Bone marrow (tissue), 2 donors: ENCODE measurements around the gene CCDC169.

ENCODE experiments used
- DNase-seq, 2 donors: peaks; one replicate each; lab custom pipeline; 2025; lab: John Stamatoyannopoulos, UW

The CCDC169 gene

DNA sequence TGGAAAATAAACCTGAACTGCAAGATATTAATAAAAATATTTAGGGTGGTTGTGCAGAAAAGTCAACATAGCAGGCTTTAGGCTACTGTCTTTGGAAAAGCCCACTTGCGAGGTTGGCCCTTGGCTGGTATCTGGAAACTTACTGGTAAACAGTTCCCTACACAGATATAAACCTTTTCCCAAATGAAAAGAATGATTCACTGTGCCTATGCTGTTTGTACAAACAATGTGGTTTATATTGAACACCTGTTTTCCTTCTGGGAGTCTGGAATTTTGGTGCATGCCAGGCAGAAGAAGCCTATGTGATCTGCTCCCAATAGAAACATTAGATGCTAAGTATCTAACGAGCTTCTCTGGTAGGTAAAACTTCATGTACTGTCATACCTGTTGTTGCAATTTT is 53.5 kb downstream of the CCDC169 start:
- DNase-seq = no peak

DNA sequence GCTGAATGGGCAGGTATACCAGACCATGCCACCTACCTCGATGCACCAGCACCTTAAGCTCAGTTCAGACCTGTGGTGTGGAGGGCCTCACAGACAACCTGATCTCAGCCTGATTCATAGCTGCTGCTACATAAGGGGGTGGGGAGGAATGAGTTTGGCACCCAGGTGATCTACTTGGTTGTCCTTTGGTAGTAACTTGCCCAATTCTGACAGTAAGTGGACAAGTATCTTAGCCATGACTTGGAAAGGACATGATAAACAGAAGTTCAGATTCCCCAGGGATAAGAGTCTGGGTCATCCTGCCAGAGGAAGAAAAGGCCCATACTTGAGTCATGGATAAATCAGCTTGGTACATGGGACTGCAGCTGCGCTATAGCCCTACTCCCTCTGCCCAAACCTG is 54.9 kb downstream of the CCDC169 start:
- no peak for DNase-seq

DNA sequence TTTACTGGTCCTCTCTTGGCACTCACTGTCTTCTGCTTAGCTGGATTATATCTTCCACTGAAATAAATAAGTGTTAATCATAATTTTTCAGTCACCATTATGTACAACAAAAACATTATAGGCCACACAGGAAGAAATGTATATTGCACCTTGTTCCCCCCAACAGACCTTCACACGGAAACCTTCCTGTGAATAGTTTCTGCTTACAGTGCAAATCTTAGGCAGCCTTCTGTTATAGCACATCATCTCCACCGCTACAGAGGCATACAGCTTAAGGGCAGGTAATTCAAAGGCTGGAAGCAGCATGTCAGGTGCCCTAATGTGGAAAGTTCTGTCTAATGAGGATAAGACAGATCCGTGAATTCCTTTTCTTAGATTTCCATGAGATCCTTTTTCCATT is 66.4 kb downstream of the CCDC169 start:
- DNase-seq = no peak

DNA sequence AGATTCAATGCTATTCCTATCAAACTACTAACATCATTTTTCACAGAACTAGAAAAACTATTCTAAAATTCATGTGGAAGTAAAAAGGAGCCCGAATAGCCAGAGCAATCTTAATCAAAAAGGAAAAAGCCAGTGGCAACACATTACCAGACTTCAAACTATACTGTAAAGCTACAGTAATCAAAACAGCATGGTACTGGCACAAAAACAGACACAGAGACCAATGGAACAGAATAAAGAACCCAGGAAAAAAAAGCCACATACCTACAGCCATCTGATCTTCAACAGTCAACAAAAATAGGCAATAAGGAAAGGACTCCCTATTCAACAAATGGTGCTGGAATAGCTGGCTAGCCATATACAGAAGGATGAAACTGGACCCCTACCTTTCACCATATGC is 72.9 kb downstream of the CCDC169 start:
- no peak for DNase-seq

DNA sequence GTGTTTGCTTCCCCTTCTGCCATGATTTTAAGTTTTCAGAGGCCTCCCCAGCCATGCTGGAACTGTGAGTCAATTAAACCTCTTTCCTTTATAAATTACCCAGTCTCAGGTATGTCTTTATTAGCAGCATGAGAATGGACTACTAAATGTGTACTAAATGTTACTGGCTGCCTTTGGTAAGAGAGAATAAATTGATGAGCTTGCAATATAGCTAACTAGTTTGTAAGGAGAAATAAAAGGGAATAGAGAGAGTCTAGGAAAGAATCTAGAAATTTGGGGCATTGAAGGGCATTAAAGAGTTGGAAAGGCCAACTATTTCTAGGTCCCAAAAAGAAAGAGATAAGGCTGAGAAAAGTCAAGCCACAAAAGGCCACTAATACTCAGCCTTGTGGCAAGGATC is 77.7 kb downstream of the CCDC169 start:
- no peak for DNase-seq

DNA sequence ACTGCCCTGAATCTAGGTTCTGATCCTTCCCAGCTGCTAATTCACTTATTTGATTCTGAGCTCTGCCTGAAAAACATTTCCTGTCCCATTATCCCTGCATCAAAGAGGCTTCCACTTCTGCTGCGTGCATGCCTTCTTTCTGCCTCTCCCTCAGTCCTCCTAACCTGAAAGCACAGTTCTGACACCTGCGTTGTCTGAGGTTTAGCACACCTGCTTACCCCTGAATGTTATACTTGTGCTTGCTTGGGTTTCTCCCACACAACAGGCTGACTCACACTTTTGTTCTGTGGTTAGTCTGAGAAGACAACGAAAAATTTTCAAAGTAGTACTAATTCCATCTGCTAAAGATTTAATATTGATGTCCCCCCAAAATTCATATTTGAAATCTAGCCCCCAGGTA is 80.2 kb downstream of the CCDC169 start:
- DNase-seq = no peak

DNA sequence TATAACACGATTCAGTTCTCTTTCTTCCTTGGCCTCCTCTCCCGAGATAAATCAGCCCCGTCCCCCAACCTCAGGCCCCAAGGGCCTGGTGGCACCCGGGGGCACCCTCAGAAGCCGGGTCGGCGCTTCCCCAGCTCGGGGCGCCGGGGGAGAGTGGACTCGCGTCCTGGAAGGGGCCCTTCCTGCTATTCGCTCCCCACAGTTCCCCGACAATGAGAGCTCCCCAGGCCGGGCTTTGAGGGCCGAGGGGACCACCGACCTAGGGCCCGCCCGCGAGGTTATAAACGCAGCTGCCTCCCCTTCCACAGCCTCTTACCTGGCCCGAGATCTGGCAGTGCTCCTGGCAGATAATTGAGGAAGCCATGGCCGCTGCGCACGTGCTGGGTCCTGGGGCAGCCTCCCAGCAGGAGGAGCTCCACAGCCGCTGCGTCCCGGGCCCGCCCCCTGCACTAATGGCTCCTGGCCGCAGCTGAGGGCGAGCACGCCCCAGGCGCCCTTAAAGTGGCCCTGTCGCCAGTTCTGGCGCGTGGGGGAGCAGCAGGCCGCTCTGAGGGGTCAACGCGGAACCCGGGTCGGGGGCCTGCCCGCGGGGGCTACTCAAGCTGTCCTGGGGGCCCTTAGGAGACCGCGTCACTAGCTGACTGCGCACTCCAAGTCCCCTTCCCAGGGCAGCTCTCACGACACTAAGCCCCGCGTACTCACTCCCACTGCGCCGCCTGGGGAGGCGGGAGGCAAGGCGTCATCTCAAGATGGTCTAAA is 83.3 kb downstream of the CCDC169 start, which contains the start of gene SOHLH2:
SOHLH2 (minus strand) TSS at position 394 of the 759 bp plus-strand sequence; CDS start at position 364, 30 bp downstream.
- DNase-seq = no peak

DNA sequence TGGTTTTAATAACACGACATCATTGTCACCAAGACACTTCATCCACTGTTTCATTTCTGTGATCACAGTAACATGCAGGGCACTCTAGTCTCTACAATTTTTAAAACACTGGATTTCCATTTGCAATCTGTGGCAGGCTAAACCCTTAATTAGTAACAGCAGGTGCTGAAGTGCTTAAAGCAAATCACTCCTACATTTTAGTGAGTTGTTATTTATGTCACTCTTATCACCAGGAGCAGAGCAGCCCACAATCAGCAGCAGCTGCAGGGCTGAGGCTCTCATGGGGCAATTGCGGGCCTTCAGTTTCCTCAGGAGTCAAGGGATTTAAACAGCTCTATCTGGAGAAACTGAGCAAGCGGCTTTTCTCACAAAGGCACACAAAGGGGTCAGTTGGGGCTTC is 84.8 kb downstream of the CCDC169 start:
- DNase-seq = no peak

DNA sequence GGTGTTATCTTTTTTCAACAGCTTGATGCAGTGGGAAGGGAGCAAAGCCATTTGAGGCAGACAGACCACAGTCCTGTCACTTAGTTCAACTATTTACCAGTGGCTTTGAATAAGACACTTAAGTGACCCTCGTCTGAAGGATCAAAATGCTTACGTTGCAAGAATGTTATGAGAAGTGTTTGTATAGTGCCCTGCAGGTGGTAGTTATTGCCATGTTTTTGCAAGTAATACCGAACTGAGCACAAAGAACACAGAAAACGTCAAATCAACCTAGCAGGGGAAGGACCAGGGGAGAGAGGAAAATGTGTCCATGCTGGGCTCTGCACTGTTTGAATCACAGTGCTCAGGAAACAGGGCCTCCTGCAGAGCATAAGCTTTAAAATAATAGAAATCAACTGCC is 86.0 kb downstream of the CCDC169 start:
- DNase-seq = no peak

DNA sequence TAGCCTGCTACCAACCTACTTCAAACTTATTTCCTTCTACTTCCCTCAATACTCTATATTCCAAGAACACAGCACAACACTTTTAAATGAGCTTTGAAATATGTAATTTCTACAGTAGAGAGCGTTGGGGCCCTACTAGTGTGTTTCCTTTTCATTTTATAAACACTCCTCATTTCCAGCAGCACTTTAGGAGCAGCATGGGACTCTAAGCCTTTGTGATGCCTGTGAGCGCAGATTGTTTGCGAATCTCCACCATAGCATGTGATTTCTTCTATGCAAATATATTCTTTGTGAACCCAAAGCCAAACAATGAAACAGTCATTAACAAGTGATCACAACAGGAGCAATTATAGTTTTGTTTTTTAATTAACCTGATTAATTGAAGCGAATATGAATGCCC is 86.9 kb downstream of the CCDC169 start:
- DNase-seq = no peak

DNA sequence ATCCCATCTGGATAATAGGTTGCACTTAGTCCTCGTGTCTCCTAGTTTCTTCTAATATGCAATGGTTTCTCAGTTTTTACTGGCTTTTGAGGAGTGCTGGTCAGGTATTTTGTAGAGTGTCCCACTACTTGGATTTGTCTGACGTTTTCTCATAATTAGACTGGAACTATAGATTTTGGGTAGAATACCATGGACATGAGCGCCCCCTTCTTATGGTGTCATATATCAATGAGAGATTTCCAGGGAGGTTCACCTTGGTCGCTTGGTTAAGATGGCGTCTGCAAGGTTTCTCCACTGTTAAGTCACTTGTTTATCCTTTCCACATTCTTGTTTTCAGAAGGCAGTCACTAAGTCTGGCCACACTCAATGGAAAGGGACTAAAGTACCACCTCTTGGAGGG is 89.9 kb downstream of the CCDC169 start:
- DNase-seq = no peak

DNA sequence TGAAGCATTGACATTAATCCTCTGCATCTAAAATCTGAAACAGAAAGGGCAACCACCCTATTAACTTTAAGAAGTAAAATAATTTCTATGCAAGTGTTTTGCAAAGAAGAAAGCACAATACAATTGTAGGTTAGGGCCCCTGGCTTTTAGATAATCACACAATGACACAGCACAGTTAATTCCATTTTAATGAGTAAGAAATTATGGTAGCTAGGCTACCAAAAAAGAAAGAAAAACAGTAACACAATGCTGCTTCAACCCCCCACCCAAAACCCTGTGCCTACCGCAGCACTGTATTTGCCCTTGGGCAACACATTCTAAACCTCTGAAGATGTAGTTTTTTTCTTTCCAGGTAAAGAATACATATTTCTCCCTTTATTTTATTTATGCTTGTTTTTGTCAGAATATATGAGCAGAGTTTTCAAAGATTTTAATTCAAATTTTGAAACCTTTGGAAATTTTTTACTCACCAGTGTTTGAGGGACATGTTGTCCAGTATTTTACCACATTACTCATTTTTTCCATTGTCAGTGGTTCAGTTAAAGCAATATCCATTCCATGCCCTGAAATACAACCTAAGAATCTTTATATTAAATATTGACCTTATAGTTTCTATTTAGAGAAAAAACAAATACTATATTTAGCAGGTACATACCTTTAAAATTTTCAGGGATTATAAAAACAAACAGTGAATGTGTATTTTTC is 104.3 kb downstream of the CCDC169 start:
- no peak for DNase-seq

DNA sequence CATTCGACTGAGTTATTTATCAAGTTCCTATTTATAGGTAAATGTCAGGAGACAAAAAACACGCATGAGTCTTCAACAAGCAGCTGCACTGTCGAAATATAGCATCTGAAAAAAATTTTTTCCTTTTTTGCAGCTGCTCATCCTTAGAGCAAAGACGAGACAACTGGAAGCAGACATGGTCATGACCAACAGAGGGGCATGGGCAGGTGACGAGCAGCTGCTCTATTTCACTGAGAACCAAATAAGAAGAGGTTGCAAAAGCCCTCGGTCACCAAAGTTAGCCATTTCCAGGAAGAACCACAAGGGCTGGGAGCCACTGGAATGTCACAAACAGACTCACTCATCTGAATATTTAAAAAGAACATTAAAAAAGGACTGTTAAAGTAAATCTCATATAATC is 105.4 kb downstream of the CCDC169 start:
- DNase-seq = no peak

DNA sequence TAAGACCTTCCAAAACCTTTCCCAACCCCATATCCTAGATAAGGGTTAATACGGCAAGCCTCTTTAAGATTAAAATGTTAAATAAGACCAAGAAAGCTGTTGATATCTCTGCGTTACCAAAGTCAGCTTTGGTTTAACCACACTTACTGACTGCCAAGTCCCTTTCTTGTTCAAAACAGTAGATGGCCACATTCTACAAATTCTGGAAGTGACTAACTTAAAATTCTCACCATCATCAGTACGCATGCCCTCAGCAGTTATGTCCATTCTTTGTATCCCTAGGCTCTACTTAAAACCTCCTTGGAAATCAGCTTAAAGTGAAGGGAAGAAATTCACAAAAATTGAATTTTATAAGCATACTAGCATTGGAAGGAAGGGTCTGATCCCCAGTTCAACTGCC is 106.8 kb downstream of the CCDC169 start:
- no peak for DNase-seq

DNA sequence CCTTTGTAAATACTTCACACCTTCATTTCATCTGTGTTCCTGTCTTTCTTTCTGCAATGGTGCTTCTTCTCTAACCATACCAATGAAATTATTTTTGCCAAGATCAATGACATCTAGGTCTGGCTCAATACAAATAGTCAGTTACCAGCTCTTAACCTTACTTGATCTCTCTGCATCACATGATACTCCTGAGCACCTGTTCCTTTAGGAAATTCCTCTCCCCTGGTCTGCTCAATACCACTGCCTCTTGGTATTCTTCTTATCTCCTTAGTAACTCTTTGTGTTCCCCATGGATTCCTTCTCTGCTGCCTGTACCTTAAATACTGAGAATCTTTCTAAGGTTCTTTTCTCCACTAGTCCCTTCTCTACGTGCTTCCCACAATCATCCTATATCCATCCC is 109.2 kb downstream of the CCDC169 start:
- DNase-seq = no peak

DNA sequence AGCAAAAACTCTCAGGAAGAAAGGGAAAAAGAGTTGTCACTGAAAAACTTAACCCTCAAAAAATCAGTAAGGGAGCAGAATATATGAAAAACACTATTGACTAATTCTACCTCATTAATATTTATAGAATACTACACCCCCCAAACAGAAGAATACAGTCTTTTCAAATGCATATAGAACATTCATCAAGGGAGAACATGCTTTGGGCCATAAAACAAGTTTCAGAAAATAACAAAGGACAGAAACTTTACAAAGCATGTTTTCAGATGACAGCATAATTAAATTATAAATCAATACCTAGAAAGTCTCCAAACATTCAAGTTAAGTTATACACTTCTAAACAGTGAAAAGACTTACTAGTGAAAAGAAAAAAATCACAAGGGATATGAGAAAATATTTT is 113.7 kb downstream of the CCDC169 start:
- DNase-seq = no peak
